Transverse colon (tissue), 4 donors: ENCODE results near the gene PNMA8B. TPM values are rescaled to one million over a fixed set of nuclear protein-coding genes. Genes with fewer than 3 reads are reported as not detected.
"Not testable (repeated sequence)": the region's sequence is repeated elsewhere in the genome, so short reads cannot be mapped to it uniquely, and the experiment has no call there.

Source experiments
- DNase-seq: peaks from one replicate; pipeline ENCODE4 v3.0.0-alpha.2; 2019
- H3K27ac ChIP-seq, 4 donors: fragments of 200-600 bp; sonication (generic); 2 replicates each; pipeline ENCODE4 v1.5.1; 2016 to 2018; ENCODE audit warnings: inconsistent platforms in 4 of 4
- H3K27me3 ChIP-seq: fragments of 200-600 bp; sonication (generic); 2 replicates; pipeline ENCODE4 v1.5.1; 2017; ENCODE audit warnings: inconsistent platforms
- H3K36me3 ChIP-seq, 4 donors: fragments of 200-600 bp; sonication (generic); 2 replicates each; pipeline ENCODE4 v1.5.1; 2017 to 2019; ENCODE audit warnings: inconsistent platforms in 4 of 4
- H3K4me1 ChIP-seq, 4 donors: fragments of 200-600 bp; sonication (generic); 2 replicates each; pipeline ENCODE4 v1.5.1; 2017 to 2020; ENCODE audit warnings: inconsistent platforms in 4 of 4
- H3K4me3 ChIP-seq, 4 donors: fragments of 200-600 bp; sonication (generic); 1 replicate in 1 of 4; 2 replicates in 3 of 4; pipeline versions ENCODE4 v1.5.1 to v1.6.1; 2017 to 2019; ENCODE audit warnings: inconsistent platforms in 4 of 4
- H3K9me3 ChIP-seq, 2 donors: fragments of 200-600 bp; sonication (generic); 2 replicates each; pipeline ENCODE4 v1.5.1; 2017 to 2019; ENCODE audit warnings: inconsistent platforms in 2 of 2
- EP300 ChIP-seq: sonication (generic); formaldehyde crosslinking; IDR thresholded peaks from one replicate; pipeline ENCODE4 v1.6.1; 2017; ENCODE audit warnings: antibody characterized with exemption, low read depth
- POLR2A ChIP-seq: fragments of 450-650 bp; IDR thresholded peaks from one replicate; pipeline ENCODE4 v1.6.1; 2016; ENCODE audit warnings: antibody characterized with exemption, mild to moderate bottlenecking, moderate library complexity
- POLR2AphosphoS5 ChIP-seq, 3 donors: sonication (generic); formaldehyde crosslinking; IDR thresholded peaks; one replicate each; pipeline ENCODE4 v1.6.1; 2016; ENCODE audit warnings: antibody characterized with exemption in 3 of 3
- WGBS, 2 donors: methylation state at CpG; one replicate each; pipeline ENCODE4 v1.1.5; 2018; ENCODE audit warnings: low coverage in 1 of 2; 5-methylcytosine and 5-hydroxymethylcytosine counted together
- in situ Hi-C, 4 donors: fragments of 200-750 bp; cut with MboI; loops; one replicate each; pipeline versions ENCODE4 v1.15.0 to v1.15.1; 2017; ENCODE audit warnings: low sequenced_read_pairs in 3 of 4, low pct_ligation_motif_present in 1 of 4, low pct_unique_long_range_greater_than_20kb in 1 of 4
- intact Hi-C: fragments of 100-400 bp; cut with DNase I; formaldehyde crosslinking; loops from one replicate; pipeline ENCODE4 v1.15.1; 2023; ENCODE audit warnings: low total_unique reads
- total RNA-seq, 4 donors: library from RNA; depleted of rRNA; stranded (reverse); fragments of >200 nt; gene quantifications; one replicate each; pipeline ENCODE4 v1.1.0, GENCODE V29; 2016
- TF ChIP-seq, protein P1 (sequence below), 5 experiments: fragments of 200-600 bp in 3 of 5; fragments of 450-650 bp in 2 of 5; sonication (generic) in 3 of 5; IDR thresholded peaks; 1 replicate in 2 of 5; 2 replicates in 3 of 5; pipeline ENCODE4 v1.5.1; 2016 to 2017; ENCODE audit warnings: antibody characterized with exemption in 5 of 5, inconsistent platforms in 3 of 5, mild to moderate bottlenecking in 2 of 5, moderate library complexity in 1 of 5

PNMA8B gene
- total RNA-seq, 4 donors from 2014 or later, result 0.27 to 0.80 (median 0.58) TPM

DNA sequence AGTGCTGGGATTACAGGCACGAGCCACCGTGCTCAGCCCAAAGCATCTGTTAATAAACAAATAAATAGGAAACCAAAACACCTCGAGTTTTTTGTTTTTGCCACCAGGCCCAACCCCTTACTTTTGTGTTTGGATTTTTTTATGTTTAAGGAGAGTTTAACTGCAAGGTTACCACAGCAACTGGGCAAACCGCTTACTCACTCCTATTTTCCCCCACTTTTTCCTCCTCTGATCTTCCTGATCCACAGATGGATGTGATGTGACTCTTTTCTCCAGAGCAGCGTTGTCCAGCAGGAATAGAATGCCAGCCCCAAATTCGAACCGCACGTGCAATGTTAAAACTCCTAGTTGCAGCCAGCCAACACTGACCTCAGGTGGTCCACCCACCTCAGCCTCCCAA, 2.1 kb upstream of the PNMA8B start:
- H3K9me3 ChIP-seq, result no peaks in the 10 kb centered on the region
- no peak overlapping the region for H3K4me3 ChIP-seq
- intact Hi-C loops, result no loop called here
- WGBS, 2 donors, result 80% methylated on average over 8 of the region's 8 CpGs; no CpG with 5 or more reads in 1 of the 2 donors
- H3K27ac ChIP-seq, result no peak overlapping the region
- H3K36me3 ChIP-seq, result no peaks in the 10 kb centered on the region
- no peak for DNase-seq
- peaks cover 7 to 21% (median 14%) of the 10 kb centered on the region in 4 donors for H3K4me1 ChIP-seq
- in situ Hi-C loops, result loop anchor here in 1 of 4 donors (25.0 kb wide), 1 partner anchor 210 kb away; the partner anchor contains the start of gene HIF3A
- TF ChIP-seq, protein P1, sequence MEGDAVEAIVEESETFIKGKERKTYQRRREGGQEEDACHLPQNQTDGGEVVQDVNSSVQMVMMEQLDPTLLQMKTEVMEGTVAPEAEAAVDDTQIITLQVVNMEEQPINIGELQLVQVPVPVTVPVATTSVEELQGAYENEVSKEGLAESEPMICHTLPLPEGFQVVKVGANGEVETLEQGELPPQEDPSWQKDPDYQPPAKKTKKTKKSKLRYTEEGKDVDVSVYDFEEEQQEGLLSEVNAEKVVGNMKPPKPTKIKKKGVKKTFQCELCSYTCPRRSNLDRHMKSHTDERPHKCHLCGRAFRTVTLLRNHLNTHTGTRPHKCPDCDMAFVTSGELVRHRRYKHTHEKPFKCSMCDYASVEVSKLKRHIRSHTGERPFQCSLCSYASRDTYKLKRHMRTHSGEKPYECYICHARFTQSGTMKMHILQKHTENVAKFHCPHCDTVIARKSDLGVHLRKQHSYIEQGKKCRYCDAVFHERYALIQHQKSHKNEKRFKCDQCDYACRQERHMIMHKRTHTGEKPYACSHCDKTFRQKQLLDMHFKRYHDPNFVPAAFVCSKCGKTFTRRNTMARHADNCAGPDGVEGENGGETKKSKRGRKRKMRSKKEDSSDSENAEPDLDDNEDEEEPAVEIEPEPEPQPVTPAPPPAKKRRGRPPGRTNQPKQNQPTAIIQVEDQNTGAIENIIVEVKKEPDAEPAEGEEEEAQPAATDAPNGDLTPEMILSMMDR (IDR thresholded peaks at IDR 0.05), result no peak
- no peak for TF ChIP-seq POLR2AphosphoS5 (IDR thresholded peaks at IDR 0.05)
- TF ChIP-seq POLR2A, result no peak
- TF ChIP-seq EP300, result no peak
- H3K27me3 ChIP-seq, result peaks cover 39% of the 10 kb centered on the region

- H3K4me3 ChIP-seq, H3K36me3 ChIP-seq, intact Hi-C loops, H3K9me3 ChIP-seq, DNase-seq, H3K27ac ChIP-seq: not testable (repeated sequence)
- in situ Hi-C loops, result loop anchor here in 1 of 4 donors (25.0 kb wide), 1 partner anchor 210 kb away; the partner anchor contains the start of gene HIF3A
- H3K4me1 ChIP-seq, result peaks cover 8 to 22% (median 15%) of the 10 kb centered on the region in 4 donors
- peaks cover 47% of the 10 kb centered on the region for H3K27me3 ChIP-seq
- 80 to 100% methylated on average over 1 to 4 of the region's 4 CpGs for WGBS, 2 donors
These were observed 1.2 kb upstream of the PNMA8B start for GRCh38 chr19:46496886-46497285.

DNA sequence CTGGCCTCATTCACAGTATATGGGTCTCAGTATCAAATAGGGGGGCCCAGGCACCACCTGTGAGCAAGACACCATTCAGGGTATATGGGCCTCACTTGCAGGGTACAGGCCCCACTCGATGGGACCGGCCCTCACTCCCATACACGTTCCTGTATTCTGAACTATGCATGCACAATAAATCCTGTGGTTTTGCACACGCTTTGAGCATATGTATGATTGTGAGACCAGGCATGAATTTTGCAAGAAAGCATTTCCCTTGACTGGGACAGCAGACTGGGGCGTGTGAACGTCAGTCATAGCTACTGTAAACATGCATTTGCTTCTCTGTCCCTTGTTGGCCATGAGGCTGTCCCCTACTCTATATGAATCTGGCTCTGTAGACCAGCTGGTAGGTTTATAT, 637 bp upstream of the PNMA8B start:
- peaks cover 8 to 22% (median 15%) of the 10 kb centered on the region in 4 donors for H3K4me1 ChIP-seq
- H3K9me3 ChIP-seq, result no peaks in the 10 kb centered on the region
- H3K4me3 ChIP-seq, result no peak overlapping the region
- no peaks in the 10 kb centered on the region for H3K36me3 ChIP-seq
- H3K27ac ChIP-seq, result no peak overlapping the region
- 81 to 91% methylated on average over 4 to 6 of the region's 6 CpGs for WGBS, 2 donors
- no peak for DNase-seq
- intact Hi-C loops, result no loop called here
- in situ Hi-C loops, result loop anchor here in 1 of 4 donors (25.0 kb wide), 1 partner anchor 209 kb away; the partner anchor contains the start of gene HIF3A
- no peak for TF ChIP-seq POLR2A
- TF ChIP-seq, protein P1 (IDR thresholded peaks at IDR 0.05), result no peak
- TF ChIP-seq EP300, result no peak
- peaks cover 53% of the 10 kb centered on the region for H3K27me3 ChIP-seq

DNA sequence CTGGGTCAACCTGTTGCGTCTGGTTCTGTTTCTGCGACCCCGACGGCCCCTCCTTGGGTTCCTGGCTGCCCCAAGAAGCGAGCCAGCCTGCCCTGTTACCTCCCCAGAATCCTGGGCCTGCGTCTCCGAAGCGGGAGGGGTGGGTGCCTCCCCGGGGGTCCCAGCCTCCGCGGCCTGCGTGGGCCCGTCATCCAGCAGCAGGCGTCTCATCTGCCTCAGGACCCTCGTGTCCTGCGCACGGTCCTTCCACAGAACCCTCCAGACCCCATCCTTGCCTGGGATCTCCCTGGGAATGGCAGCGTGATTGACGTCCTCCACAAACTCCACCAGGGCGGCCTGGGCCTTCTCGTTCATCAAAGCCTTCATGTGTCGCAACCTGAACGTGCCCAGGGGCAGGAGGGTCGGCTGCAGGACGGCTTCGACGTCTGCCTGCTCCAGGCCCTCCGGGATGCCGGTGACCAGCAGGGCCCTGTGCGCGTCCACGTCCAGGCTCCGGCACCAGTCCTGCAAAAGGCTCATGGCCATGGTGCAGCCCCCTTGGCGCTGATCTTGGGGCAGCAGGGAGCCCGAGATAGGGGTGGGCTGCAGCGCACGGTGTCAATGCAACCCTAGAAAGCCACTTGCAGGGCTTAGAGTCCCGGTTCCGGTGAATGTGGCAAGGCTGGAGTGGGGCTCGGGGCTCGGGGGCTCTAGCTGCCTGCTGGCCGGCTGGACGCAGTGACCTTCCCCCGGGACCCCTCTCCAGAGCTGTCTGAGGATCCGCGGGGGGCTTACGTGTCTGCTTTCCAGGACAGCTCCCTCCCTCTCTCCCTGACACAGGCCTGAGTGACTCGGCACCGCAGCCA, 504 bp downstream of the PNMA8B start:
- TF ChIP-seq POLR2A (no peak), POLR2AphosphoS5 (IDR thresholded peaks at IDR 0.05) (no peak), EP300 (no peak)
- TF ChIP-seq, protein P1 (IDR thresholded peaks at IDR 0.05), result no peak
- in situ Hi-C loops, result loop anchor here in 1 of 4 donors (25.0 kb wide), 1 partner anchor 208 kb away; the partner anchor contains the start of gene HIF3A

More for the DNA sequence above, 504 bp downstream of the PNMA8B start:
- Histone ChIP-seq H3K27me3 (peaks cover 62% of the 10 kb centered on the region), H3K4me1 (peaks cover 8 to 23% (median 15%) of the 10 kb centered on the region in 4 donors), H3K36me3 (no peaks in the 10 kb centered on the region), H3K9me3 (no peaks in the 10 kb centered on the region), H3K4me3 (peak overlapping the region in 2 of 4 donors; percentile 18 to 37), H3K27ac (no peak overlapping the region)
- 53% methylated on average over 46 of the region's 49 CpGs; no CpG with 5 or more reads in 1 of the 2 donors for WGBS, 2 donors
- DNase-seq, result no peak
- intact Hi-C loops, result no loop called here
